OCI-LY7 (cell line): Measurements from ENCODE around the gene CRB2.

Experiments
- EZH2phosphoT487 ChIP-seq: fragments of 200-600 bp; sonication (generic); IDR thresholded peaks from 2 replicates; pipeline ENCODE4 v1.6.1; 2018; ENCODE audit warnings: low read depth, borderline replicate concordance, mild to moderate bottlenecking, mixed run types, antibody characterized with exemption, low read length, moderate library complexity, mixed read lengths
- TF ChIP-seq, protein P1 (sequence below): fragments of 200-600 bp; sonication (generic); conservative IDR thresholded peaks from 2 replicates; pipeline ENCODE4 v1.5.1; 2014; ENCODE audit warnings: mild to moderate bottlenecking, antibody characterized with exemption, low read length, moderate library complexity, mixed read lengths

DNA sequence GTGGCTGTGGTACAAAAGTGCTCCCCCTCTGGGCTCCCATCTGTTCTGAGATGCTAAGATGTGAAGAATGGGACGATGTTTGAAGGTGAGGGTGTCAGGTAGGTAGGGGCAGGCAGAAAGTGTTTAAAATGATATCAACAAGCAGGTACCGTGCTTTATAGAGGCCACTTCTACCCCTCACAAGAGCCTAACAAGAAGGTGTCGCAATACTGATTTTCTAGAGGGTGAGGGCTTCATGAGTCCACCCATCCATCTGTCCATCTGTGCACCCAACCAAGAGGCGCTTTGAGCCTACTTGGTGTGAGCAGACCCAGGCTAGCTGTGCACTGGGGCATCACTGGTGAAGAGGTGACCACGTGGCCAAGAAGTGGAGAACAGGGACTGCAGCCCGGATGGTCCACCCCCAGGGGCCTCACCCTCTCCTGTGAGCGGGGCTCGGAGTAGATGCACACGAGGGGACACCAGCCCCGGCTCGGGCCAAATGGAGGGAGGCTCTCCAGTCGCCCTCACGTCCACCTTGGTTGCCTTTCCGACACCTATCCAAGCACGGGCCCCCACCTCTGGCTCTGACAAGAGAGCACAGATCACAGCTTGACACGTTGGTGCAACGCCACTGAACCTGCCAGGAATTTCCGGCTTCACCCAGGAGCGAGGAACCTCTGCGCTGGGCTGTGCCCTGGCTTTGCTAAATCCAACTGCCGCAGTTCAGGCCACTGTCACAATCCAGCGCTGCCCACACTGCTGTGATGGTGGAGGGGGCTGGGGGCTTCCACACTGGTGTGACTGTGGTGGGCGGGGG lies 34.5 kb downstream of the CRB2 start:
- TF ChIP-seq, protein P1, sequence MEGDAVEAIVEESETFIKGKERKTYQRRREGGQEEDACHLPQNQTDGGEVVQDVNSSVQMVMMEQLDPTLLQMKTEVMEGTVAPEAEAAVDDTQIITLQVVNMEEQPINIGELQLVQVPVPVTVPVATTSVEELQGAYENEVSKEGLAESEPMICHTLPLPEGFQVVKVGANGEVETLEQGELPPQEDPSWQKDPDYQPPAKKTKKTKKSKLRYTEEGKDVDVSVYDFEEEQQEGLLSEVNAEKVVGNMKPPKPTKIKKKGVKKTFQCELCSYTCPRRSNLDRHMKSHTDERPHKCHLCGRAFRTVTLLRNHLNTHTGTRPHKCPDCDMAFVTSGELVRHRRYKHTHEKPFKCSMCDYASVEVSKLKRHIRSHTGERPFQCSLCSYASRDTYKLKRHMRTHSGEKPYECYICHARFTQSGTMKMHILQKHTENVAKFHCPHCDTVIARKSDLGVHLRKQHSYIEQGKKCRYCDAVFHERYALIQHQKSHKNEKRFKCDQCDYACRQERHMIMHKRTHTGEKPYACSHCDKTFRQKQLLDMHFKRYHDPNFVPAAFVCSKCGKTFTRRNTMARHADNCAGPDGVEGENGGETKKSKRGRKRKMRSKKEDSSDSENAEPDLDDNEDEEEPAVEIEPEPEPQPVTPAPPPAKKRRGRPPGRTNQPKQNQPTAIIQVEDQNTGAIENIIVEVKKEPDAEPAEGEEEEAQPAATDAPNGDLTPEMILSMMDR, result no peak
- no peak for TF ChIP-seq EZH2phosphoT487
